Measurements from ENCODE around the gene TIMP1.
A peak's percentile ranks its signal among the peaks of the same experiment; 100 is the strongest.

Gene TIMP1

DNA sequence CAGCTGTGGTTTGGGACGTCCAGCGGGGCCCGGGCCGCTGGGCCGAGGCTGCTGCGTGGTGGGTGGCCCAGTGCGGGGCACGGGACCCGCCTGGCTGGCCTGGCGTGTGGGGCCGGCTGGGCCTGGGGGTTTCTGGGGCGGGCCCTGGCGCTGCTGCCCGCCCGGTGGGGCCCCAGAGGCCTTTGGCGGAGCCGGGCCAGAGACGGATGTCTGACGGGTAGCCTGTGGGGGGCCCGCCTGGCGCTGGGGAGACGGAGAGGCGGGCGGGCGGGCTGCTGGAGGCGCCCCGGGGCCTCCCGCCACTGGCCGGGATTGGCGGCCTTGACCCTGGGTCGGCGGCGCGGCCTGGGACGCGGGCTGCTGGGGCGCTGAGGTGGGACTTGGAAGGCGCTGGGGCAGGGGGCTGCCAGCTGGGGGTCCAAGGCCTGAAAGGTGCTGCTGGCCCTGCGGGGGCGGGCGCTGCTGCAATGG lies 8.1 kb upstream of the TIMP1 start:
- no peaks in the 10 kb centered on the region for H3K9me3 ChIP-seq (ENCODE audit: insufficient read depth, low read length)
- peaks cover 16% of the 10 kb centered on the region for H3K4me1 ChIP-seq (ENCODE audit: insufficient read depth, insufficient read length)
- no peak for TF ChIP-seq SUZ12 (IDR thresholded peaks at IDR 0.05; ENCODE audit: extremely low read depth, insufficient read depth, insufficient read length)
- TF ChIP-seq ZNF274 (IDR thresholded peaks at IDR 0.05; ENCODE audit: low read depth, low read length): no peak
- TF ChIP-seq YY1 (IDR thresholded peaks at IDR 0.05; ENCODE audit: insufficient read depth, insufficient read length): no peak
- peak overlapping the region; percentile 41 for H3K4me3 ChIP-seq (ENCODE audit: insufficient read length, low read depth)
- no peak for DNase-seq (ENCODE audit: low read depth, low spot score)
- no peaks in the 10 kb centered on the region for H3K27me3 ChIP-seq (ENCODE audit: insufficient read depth, insufficient read length)
- peaks cover 44% of the 10 kb centered on the region for H3K36me3 ChIP-seq (ENCODE audit: insufficient read depth, insufficient read length, low read length)
- H3K9ac ChIP-seq (ENCODE audit: insufficient read length, low read depth): peak overlapping the region; percentile 92

DNA sequence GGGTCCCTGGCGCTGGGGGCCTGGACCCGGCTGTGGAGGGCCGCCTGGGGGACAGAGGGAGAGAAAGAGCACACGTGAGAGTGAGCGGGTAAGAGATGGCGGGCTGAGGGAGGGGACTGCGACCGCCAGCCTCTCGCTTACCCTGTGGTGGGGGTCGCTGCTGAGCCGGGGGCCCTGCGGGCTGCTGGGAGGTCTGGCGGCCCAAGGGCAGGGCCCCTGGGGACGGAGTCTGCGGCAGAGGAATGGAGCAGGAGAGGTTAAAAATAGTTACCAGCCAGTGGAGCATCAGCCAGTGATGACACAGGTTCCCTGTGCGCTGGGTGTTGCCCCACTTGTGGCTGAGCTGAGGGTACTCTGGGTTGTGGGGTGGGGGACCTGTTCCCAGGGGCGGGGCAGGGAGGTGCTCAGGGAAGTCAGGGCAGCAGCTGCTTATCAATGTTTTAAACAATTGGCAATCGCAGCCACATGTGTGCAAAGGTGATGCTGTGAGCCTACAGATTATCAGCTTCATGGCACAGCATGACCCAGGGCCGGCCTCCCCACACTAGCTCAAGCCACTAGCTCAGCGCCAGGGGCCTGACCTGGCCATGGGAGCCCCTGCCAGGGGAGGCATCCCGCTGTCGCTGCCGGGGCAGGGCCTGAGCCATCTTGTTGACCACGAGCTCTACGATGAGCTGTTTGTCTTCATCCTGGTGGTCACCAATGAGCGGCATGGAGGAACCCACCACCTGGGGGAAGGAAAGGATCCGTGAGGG lies 7.5 kb upstream of the TIMP1 start:
- peak overlapping the region; percentile 92 for H3K9ac ChIP-seq (ENCODE audit: insufficient read length, low read depth)

DNA sequence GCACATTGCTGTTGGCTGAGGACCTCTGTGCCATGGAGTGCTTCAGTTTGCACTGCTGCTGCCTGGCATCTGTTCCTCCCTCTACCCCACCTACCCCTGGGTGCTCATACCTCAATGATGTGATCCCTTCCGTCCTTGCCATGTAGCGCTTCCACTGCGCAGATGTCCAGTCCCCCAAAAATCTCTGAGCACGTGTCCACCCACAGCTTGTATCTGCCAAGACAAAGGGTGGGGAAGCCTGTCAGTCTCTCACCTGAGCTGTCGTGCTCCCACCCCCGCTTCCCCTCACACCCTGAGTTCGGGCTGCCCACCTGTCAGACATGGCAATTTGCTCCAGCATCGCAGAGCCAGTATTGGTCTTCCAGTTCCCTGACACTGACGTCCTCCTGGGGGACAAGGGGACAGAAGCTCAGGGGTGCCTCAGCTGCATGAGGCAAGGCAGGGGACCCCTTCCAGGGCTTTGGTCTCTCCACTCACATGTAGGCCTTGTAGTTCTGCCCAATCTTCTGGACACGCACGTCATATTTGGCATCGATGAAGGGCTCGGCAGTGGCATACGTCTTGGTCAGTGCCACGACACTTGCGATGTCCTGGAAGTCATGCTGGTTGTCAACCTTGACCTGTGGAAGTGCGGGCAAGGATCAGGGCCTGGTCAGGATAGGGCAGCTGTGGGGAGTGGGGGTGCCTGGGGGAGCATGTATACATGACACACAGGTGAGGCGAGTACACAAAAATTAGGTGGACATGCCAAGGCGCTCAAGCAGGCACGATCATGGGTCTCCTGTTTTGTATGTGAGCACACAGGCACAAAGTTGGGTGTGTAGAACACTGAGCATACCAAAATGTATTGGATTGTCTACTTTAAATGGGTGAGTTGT lies 6.0 kb upstream of the TIMP1 start:
- Histone ChIP-seq H3K9me3 (ENCODE audit: insufficient read depth, low read length) (no peaks in the 10 kb centered on the region), H3K9ac (ENCODE audit: insufficient read length, low read depth) (no peak overlapping the region), H3K4me1 (ENCODE audit: insufficient read depth, insufficient read length) (peaks cover 20% of the 10 kb centered on the region), H3K36me3 (ENCODE audit: insufficient read depth, insufficient read length, low read length) (peaks cover 22% of the 10 kb centered on the region), H3K27me3 (ENCODE audit: insufficient read depth, insufficient read length) (no peaks in the 10 kb centered on the region), H3K4me3 (ENCODE audit: insufficient read length, low read depth) (no peak overlapping the region)
- no peak for TF ChIP-seq ZNF274 (IDR thresholded peaks at IDR 0.05; ENCODE audit: low read depth, low read length)
- TF ChIP-seq SUZ12 (IDR thresholded peaks at IDR 0.05; ENCODE audit: extremely low read depth, insufficient read depth, insufficient read length): no peak
- no peak for TF ChIP-seq YY1 (IDR thresholded peaks at IDR 0.05; ENCODE audit: insufficient read depth, insufficient read length)
- no peak for DNase-seq (ENCODE audit: low read depth, low spot score)

More for the DNA sequence above, 7.5 kb upstream of the TIMP1 start:
- peak overlapping the region; percentile 41 for H3K4me3 ChIP-seq (ENCODE audit: insufficient read length, low read depth)
- H3K9me3 ChIP-seq (ENCODE audit: insufficient read depth, low read length): no peaks in the 10 kb centered on the region
- peaks cover 38% of the 10 kb centered on the region for H3K36me3 ChIP-seq (ENCODE audit: insufficient read depth, insufficient read length, low read length)
- H3K27me3 ChIP-seq (ENCODE audit: insufficient read depth, insufficient read length): no peaks in the 10 kb centered on the region
- no peak for TF ChIP-seq ZNF274 (IDR thresholded peaks at IDR 0.05; ENCODE audit: low read depth, low read length)
- TF ChIP-seq YY1 (IDR thresholded peaks at IDR 0.05; ENCODE audit: insufficient read depth, insufficient read length): no peak
- TF ChIP-seq SUZ12 (IDR thresholded peaks at IDR 0.05; ENCODE audit: extremely low read depth, insufficient read depth, insufficient read length): no peak
- DNase-seq (ENCODE audit: low read depth, low spot score): no peak
- H3K4me1 ChIP-seq (ENCODE audit: insufficient read depth, insufficient read length): peaks cover 20% of the 10 kb centered on the region

DNA sequence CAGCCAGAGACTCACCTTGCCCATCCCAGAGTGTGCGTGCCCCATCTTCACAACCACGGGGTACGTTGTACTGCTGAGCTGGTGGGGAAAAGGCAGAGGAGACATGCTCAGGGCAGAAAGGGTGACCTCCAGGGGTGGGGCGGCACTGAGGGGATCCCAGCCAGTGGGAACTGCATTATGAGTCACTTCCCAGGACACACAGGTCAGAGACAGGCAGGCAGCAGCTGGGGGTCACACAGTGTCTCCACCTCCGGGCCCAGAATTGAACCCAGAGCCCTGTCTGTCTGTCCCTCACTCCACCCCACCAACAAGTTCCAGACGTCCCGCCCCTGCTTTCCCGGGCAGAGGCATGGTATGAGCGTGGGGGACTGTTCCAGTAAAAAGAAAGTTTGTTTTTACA lies 4.8 kb upstream of the TIMP1 start:
- peaks cover 20% of the 10 kb centered on the region for H3K4me1 ChIP-seq (ENCODE audit: insufficient read depth, insufficient read length)
- H3K27me3 ChIP-seq (ENCODE audit: insufficient read depth, insufficient read length): no peaks in the 10 kb centered on the region
- H3K4me3 ChIP-seq (ENCODE audit: insufficient read length, low read depth): no peak overlapping the region
- no peak for TF ChIP-seq ZNF274 (IDR thresholded peaks at IDR 0.05; ENCODE audit: low read depth, low read length)
- no peak for TF ChIP-seq SUZ12 (IDR thresholded peaks at IDR 0.05; ENCODE audit: extremely low read depth, insufficient read depth, insufficient read length)
- no peak for TF ChIP-seq YY1 (IDR thresholded peaks at IDR 0.05; ENCODE audit: insufficient read depth, insufficient read length)
- no peak overlapping the region for H3K9ac ChIP-seq (ENCODE audit: insufficient read length, low read depth)
- peaks cover 11% of the 10 kb centered on the region for H3K36me3 ChIP-seq (ENCODE audit: insufficient read depth, insufficient read length, low read length)
- no peak for DNase-seq (ENCODE audit: low read depth, low spot score)
- no peaks in the 10 kb centered on the region for H3K9me3 ChIP-seq (ENCODE audit: insufficient read depth, low read length)

DNA sequence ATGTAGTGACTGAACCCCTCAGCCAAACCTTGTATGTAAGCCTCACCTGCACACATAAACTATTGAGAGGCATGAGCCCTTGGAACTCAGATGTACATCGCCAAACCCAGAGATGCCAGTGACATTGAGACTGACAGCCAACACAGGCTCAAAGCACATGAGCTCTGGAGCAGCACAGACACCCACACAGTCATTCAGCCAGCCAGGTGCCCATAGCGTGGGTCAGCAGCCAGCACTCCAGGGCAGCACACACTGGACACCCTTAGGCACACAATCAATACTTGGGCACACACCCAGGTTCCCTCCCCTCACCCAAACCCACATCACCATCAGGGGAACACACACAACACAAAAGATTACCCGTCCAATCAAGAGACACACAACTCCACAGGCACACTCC lies 4.3 kb upstream of the TIMP1 start:
- H3K9ac ChIP-seq (ENCODE audit: insufficient read length, low read depth): peak overlapping the region; percentile 32
- no peak overlapping the region for H3K4me3 ChIP-seq (ENCODE audit: insufficient read length, low read depth)
- H3K4me1 ChIP-seq (ENCODE audit: insufficient read depth, insufficient read length): peaks cover 20% of the 10 kb centered on the region
- H3K27me3 ChIP-seq (ENCODE audit: insufficient read depth, insufficient read length): no peaks in the 10 kb centered on the region
- H3K36me3 ChIP-seq (ENCODE audit: insufficient read depth, insufficient read length, low read length): peaks cover 8% of the 10 kb centered on the region
- no peak for DNase-seq (ENCODE audit: low read depth, low spot score)
- TF ChIP-seq SUZ12 (IDR thresholded peaks at IDR 0.05; ENCODE audit: extremely low read depth, insufficient read depth, insufficient read length) (no peak), YY1 (IDR thresholded peaks at IDR 0.05; ENCODE audit: insufficient read depth, insufficient read length) (no peak), ZNF274 (IDR thresholded peaks at IDR 0.05; ENCODE audit: low read depth, low read length) (no peak)
- no peaks in the 10 kb centered on the region for H3K9me3 ChIP-seq (ENCODE audit: insufficient read depth, low read length)

DNA sequence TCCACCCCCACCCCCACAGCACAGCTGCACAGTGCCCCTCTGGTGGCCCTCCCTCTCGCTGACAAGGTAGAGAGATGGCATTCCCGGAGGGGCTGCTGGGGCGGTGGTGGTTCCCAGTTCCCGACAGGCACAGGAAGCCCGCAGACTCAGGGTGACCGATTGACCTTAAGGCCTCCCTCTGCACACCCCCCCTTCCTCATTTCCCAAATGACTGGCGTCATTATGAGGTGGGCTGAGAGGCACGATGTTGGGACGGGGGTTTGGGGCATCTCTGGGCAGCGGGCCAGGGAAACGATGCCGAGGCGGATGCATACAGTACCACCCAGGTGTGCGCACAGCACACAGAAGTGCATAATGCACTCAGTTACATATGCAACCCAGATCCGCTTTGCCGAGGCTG lies 3.5 kb upstream of the TIMP1 start:
- DNase-seq (ENCODE audit: low read depth, low spot score): no peak
- peaks cover 17% of the 10 kb centered on the region for H3K4me1 ChIP-seq (ENCODE audit: insufficient read depth, insufficient read length)

DNA sequence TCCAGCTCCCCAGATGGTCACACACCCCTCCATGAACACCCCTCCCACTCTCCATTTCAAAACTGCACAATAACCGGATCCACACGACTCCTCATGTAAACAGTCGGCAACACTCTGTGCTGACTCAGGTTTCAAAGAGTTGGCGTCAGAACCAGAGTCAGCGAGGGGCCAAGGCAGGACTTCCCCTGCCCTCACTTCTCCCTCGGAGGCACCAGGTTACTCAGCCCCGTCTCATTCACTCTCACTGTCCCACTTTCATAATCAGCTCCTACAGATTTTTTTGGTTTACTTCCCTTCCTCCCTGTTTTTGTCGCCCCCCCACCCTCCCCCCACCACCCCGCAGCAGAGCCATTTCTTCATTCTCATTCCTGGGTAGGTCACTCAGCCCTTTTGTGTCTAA lies 2.7 kb upstream of the TIMP1 start:
- no peaks in the 10 kb centered on the region for H3K27me3 ChIP-seq (ENCODE audit: insufficient read depth, insufficient read length)
- peaks cover 17% of the 10 kb centered on the region for H3K4me1 ChIP-seq (ENCODE audit: insufficient read depth, insufficient read length)
- H3K9me3 ChIP-seq (ENCODE audit: insufficient read depth, low read length): no peaks in the 10 kb centered on the region
- no peak overlapping the region for H3K4me3 ChIP-seq (ENCODE audit: insufficient read length, low read depth)
- H3K36me3 ChIP-seq (ENCODE audit: insufficient read depth, insufficient read length, low read length): peaks cover 17% of the 10 kb centered on the region
- no peak overlapping the region for H3K9ac ChIP-seq (ENCODE audit: insufficient read length, low read depth)
- no peak for DNase-seq (ENCODE audit: low read depth, low spot score)
- TF ChIP-seq YY1 (IDR thresholded peaks at IDR 0.05; ENCODE audit: insufficient read depth, insufficient read length): no peak
- no peak for TF ChIP-seq ZNF274 (IDR thresholded peaks at IDR 0.05; ENCODE audit: low read depth, low read length)
- TF ChIP-seq SUZ12 (IDR thresholded peaks at IDR 0.05; ENCODE audit: extremely low read depth, insufficient read depth, insufficient read length): no peak

More for the DNA sequence above, 3.5 kb upstream of the TIMP1 start:
- H3K4me3 ChIP-seq (ENCODE audit: insufficient read length, low read depth): no peak overlapping the region
- H3K9me3 ChIP-seq (ENCODE audit: insufficient read depth, low read length): no peaks in the 10 kb centered on the region
- H3K27me3 ChIP-seq (ENCODE audit: insufficient read depth, insufficient read length): no peaks in the 10 kb centered on the region
- TF ChIP-seq YY1 (IDR thresholded peaks at IDR 0.05; ENCODE audit: insufficient read depth, insufficient read length) (no peak), SUZ12 (IDR thresholded peaks at IDR 0.05; ENCODE audit: extremely low read depth, insufficient read depth, insufficient read length) (no peak), ZNF274 (IDR thresholded peaks at IDR 0.05; ENCODE audit: low read depth, low read length) (no peak)
- peaks cover 14% of the 10 kb centered on the region for H3K36me3 ChIP-seq (ENCODE audit: insufficient read depth, insufficient read length, low read length)
- no peak overlapping the region for H3K9ac ChIP-seq (ENCODE audit: insufficient read length, low read depth)

Measured in NT2/D1 (cell line).